NCI-H510A (cell line): ENCODE data around the gene ADARB2.

Source experiments
- DNase-seq: peaks from one replicate; lab custom pipeline; 2025; lab: John Stamatoyannopoulos, UW

Gene ADARB2

GRCh38 chr10:1524540-1524939, 212.8 kb downstream of the ADARB2 start:
- DNase-seq, result no peak

- DNase-seq, result no peak
Measured at GRCh38 chr10:1523221-1523620, 214.1 kb downstream of the ADARB2 start.

- DNase-seq, result no peak
Measured at GRCh38 chr10:1522237-1522636, 215.1 kb downstream of the ADARB2 start.

GRCh38 chr10:1521741-1522140, 215.6 kb downstream of the ADARB2 start:
- no peak for DNase-seq

GRCh38 chr10:1520909-1521565, 216.3 kb downstream of the ADARB2 start:
- DNase-seq, result no peak

- no peak for DNase-seq
Measured at GRCh38 chr10:1519391-1519790, 217.9 kb downstream of the ADARB2 start.

GRCh38 chr10:1517684-1518083, 219.6 kb downstream of the ADARB2 start:
- no peak for DNase-seq

- no peak for DNase-seq
Measured at GRCh38 chr10:1516492-1517165, 220.7 kb downstream of the ADARB2 start.

GRCh38 chr10:1515780-1516491, 221.4 kb downstream of the ADARB2 start:
- no peak for DNase-seq

- DNase-seq, result no peak
Measured at GRCh38 chr10:1515121-1515779, 222.1 kb downstream of the ADARB2 start.

GRCh38 chr10:1514681-1515080, 222.6 kb downstream of the ADARB2 start:
- no peak for DNase-seq

GRCh38 chr10:1513221-1513620, 224.1 kb downstream of the ADARB2 start:
- no peak for DNase-seq

- no peak for DNase-seq
Measured at GRCh38 chr10:1509011-1509530, 228.3 kb downstream of the ADARB2 start.

- no peak for DNase-seq
Measured at GRCh38 chr10:1508096-1508495, 229.2 kb downstream of the ADARB2 start.

GRCh38 chr10:1507436-1507835, 229.9 kb downstream of the ADARB2 start:
- DNase-seq, result no peak

- no peak for DNase-seq
Measured at GRCh38 chr10:1504940-1505339, 232.4 kb downstream of the ADARB2 start.

GRCh38 chr10:1504286-1504685, 233.0 kb downstream of the ADARB2 start:
- no peak for DNase-seq

- DNase-seq, result no peak
Measured at GRCh38 chr10:1502451-1502850, 234.9 kb downstream of the ADARB2 start.

GRCh38 chr10:1499359-1499957, 237.9 kb downstream of the ADARB2 start:
- DNase-seq, result no peak

- no peak for DNase-seq
Measured at GRCh38 chr10:1498746-1499358, 238.5 kb downstream of the ADARB2 start.

- DNase-seq, result no peak
Measured at GRCh38 chr10:1495915-1496517, 241.3 kb downstream of the ADARB2 start.
